Muscle of arm (tissue), 14 donors: ENCODE measurements around the gene SMAD1. TPM values are rescaled to one million over a fixed set of nuclear protein-coding genes. Genes with fewer than 3 reads are reported as not detected.

ENCODE experiments used
- DNase-seq: peaks from one replicate; pipeline ENCODE4 v3.0.0-alpha.2; 2013
- long read RNA-seq, 11 donors: transcript quantifications; one replicate each; lab custom pipeline, GENCODE V29; 2026
- polyA plus RNA-seq, 12 donors: library from polyadenylated mRNA; unstranded; fragments of 120-200 nt; gene quantifications; one replicate each; pipeline ENCODE4 v1.2.1, GENCODE V29; 2013; ENCODE audit not compliant: insufficient read length in 12 of 12

The SMAD1 gene
- 100 to 1,000 TPM in 1 of 12 donors, 10 to 100 TPM in 10, not detected in 1; 58.7 to 123 (median 72.4) TPM for polyA plus RNA-seq
- long read RNA-seq, donor 1, partial matches to known transcripts, result 0 of 4 reads
- long read RNA-seq, donor 1, other reads (novel, unspliced or antisense), result 0 of 4 reads
- long read RNA-seq, donor 2, transcript SMAD1-201 (7 exons, 1,966 nt), result major isoform, 14 of 41 reads
- long read RNA-seq, donor 2, partial matches to known transcripts, result 22 of 41 reads
- long read RNA-seq, donor 2, other reads (novel, unspliced or antisense), result 0 of 41 reads
- long read RNA-seq, donor 3, transcript SMAD1-201 (7 exons, 1,966 nt), result major isoform, 5 of 21 reads
- long read RNA-seq, donor 3, partial matches to known transcripts, result 14 of 21 reads
- long read RNA-seq, donor 3, other reads (novel, unspliced or antisense), result 0 of 21 reads
- long read RNA-seq, donor 4, partial matches to known transcripts, result 7 of 12 reads
- long read RNA-seq, donor 4, other reads (novel, unspliced or antisense), result 0 of 12 reads
- long read RNA-seq, donor 5, transcript SMAD1-201 (7 exons, 1,966 nt), result major isoform, 16 of 36 reads
- long read RNA-seq, donor 5, partial matches to known transcripts, result 7 of 36 reads
- long read RNA-seq, donor 5, other reads (novel, unspliced or antisense), result 7 of 36 reads
- long read RNA-seq, donor 6, partial matches to known transcripts, result 6 of 9 reads
- long read RNA-seq, donor 6, other reads (novel, unspliced or antisense), result 0 of 9 reads
- long read RNA-seq, donor 7, partial matches to known transcripts, result 0 of 3 reads
- long read RNA-seq, donor 7, other reads (novel, unspliced or antisense), result 0 of 3 reads
- long read RNA-seq, donor 8, transcript SMAD1-201 (7 exons, 1,966 nt), result major isoform, 13 of 15 reads
- long read RNA-seq, donor 8, partial matches to known transcripts, result 0 of 15 reads
- long read RNA-seq, donor 8, other reads (novel, unspliced or antisense), result 0 of 15 reads
- long read RNA-seq, donor 9, transcript SMAD1-201 (7 exons, 1,966 nt), result major isoform, 5 of 22 reads
- long read RNA-seq, donor 9, partial matches to known transcripts, result 13 of 22 reads
- long read RNA-seq, donor 9, other reads (novel, unspliced or antisense), result 0 of 22 reads
- long read RNA-seq, donor 10, transcript SMAD1-201 (7 exons, 1,966 nt), result major isoform, 7 of 8 reads
- long read RNA-seq, donor 10, partial matches to known transcripts, result 0 of 8 reads
- long read RNA-seq, donor 10, other reads (novel, unspliced or antisense), result 0 of 8 reads
- long read RNA-seq, donor 11, partial matches to known transcripts, result 45 of 53 reads
- long read RNA-seq, donor 11, other reads (novel, unspliced or antisense), result 0 of 53 reads

GRCh38 chr4:145481164-145481941, at the start of gene SMAD1:
TSS of gene SMAD1 (plus strand) at chr4:145481853. CDS start at chr4:145514614, 32,761 bp downstream.
- DNase-seq, result peak; percentile 69

DNA sequence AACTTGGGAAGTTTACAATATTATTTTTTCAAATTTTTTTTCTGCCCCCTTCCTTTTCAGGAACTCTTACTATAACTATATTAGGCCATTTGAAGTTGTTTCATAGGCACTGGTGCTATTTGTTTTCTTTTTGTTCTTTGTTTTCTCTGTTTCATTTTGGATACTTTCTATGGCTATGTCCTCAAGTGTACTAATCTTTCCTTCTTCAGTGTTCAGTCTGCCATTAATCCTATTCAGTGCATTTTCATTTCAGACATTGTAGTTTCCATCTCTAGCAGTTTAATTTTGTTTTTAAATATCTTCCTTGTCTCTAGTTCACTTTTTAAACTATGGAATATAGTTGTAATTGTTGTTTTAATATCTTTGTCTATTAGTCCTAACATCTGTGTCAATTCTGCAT, 48.0 kb upstream of the SMAD1 start:
- DNase-seq, result no peak

GRCh38 chr4:145435646-145436045, 46.0 kb upstream of the SMAD1 start:
- no peak for DNase-seq

DNA sequence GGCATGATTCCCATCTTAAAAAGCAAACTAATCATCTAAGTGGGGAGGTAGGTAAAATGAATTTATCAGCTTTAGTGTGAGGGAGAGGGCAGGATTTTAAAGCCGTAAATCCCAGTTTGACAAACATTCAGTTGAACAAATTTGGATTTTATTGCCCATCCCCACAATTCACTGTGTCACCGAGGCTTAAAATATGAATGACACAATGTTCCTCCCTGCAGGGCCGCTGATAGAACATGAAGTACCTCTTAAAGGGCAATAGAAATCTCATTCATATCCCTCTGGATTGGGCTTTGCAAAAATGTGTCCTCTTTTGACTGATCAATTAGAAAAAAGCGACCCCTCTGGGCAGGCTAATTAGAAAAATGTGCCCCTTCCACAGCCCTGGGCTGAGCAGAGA, 45.5 kb upstream of the SMAD1 start:
- DNase-seq, result no peak

DNA sequence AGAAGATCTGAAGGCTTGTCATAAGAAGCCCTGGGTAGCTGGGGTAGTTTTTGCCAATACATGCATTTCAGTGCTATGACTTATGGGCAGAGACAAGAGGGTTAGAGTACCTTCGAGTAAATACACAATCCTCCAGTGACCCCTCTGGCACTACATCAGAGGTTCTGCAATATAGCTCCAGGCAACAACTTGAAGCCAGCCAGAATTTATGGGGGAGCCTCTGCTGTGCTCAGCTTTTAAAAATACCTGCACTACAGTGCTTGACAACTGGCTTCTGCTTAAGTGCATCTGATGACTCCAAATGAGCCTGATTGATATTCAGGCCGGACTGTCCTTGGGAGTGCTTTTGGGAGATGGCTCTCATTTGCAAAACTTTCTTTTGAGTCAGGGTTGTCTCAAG, 44.9 kb upstream of the SMAD1 start:
- no peak for DNase-seq

DNA sequence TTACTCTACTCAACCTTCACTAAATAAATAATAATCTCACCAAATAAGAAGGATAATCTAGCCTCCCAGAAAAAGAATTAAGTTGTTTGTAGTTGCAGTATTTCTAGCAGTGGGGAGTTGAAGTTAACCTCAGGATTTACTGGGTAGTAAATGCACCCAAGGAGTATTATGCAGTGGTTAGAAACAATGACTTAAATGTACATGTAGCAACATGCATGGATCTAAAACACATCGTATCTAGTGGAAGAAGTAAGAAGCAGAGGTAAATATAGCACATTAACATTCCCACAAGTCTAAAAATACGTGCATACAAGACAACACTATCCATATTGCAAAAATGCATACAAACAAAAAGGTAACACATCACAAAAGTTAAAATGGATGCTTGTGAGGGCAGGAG, 44.2 kb upstream of the SMAD1 start:
- DNase-seq, result no peak

GRCh38 chr4:145438298-145438697, 43.4 kb upstream of the SMAD1 start:
- DNase-seq, result no peak

DNA sequence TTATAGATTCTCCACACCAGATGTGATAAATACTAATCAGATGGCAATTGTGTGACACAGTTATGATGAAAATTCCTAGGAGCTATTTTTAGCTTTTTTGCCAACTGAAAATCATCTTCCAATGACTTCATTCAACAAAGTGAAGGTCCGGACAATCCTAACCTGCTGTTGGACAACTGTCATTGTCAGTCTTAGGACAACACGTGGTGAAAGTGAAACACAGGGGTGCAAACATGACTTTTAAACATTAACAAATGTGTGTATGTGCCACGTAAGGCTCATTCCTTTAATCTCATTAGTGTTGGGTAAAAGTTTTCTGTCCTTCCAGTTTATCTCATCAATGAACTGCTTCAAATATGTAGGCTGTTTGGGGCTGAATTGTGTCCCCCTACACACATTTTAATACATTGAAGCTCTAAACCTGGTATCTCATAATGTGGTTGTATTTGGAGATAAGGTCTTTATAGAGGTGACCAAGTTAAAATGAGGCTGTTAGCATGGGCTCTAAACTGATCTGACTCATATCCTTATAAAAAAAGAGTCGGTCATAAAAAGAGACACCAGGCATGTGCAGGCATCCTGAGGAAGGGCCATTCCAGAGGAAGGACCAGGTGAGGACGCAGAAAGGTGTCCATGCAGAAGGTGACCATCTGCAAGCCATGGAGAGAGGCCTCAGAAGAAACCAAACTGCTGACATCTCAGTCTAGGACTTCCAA, 41.2 kb upstream of the SMAD1 start:
- DNase-seq, result no peak

GRCh38 chr4:145446184-145446583, 35.5 kb upstream of the SMAD1 start:
- DNase-seq, result no peak

GRCh38 chr4:145451895-145452294, 29.8 kb upstream of the SMAD1 start:
- DNase-seq, result no peak

DNA sequence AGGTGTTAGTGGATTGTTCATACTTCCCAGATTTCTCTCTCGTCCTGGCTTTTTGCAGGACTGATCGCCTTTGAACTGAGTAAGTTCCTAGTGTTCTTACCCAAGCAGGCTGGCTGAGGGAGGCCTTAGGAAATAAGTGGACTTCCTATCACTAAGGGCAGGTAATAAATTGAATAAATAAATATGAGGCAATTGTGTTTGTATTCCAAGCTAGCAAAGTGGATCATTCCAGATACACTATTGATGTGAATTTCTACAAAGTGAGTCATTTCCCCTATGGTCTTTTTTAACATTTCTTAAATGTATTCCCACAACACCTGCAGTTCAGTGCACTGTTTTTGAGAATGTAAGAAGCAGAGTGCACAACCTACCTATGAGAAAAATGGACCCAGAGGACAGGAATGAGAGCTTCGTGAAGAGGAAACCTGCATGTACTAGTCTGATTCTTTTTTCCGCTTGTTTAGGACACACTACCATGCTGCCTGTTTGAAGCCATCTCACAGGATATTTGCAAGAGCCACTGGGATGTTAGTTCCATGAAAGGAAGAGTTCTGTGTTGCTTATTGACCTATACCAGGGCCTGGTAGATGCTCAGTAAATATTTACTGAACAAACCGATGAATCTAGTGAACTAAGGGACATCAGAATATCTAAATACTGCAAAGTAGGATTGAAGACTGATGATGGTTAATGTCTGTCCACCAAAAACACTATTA, 29.0 kb upstream of the SMAD1 start:
- DNase-seq, result no peak

- no peak for DNase-seq
Observed at GRCh38 chr4:145453163-145453520, 28.5 kb upstream of the SMAD1 start.

DNA sequence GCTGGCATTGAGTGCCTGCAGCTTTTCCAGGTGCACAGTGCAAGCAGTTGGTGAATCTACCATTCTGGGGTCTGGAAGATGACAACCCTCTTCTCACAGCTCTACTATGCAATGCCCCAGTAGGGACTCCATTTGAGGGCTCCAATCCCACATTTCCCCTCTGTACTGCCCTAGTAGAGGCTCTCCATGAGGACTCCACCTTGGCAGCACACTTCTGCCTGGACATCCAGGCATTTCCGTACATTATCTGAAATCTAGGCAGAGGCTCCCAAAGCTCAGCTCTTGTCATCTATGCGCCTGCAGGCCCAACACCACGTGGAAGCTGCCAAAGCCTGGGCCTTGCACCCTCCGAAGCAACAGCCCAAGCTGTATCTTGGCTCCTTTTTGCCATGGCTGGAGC, 8.4 kb upstream of the SMAD1 start:
- no peak for DNase-seq

GRCh38 chr4:145480257-145480656, 1.4 kb upstream of the SMAD1 start:
- no peak for DNase-seq

- no peak for DNase-seq
Observed at GRCh38 chr4:145481942-145482208, 222 bp downstream of the SMAD1 start.

GRCh38 chr4:145482209-145483037, 770 bp downstream of the SMAD1 start:
- DNase-seq, result peak; percentile 81

GRCh38 chr4:145483514-145483913, 1.9 kb downstream of the SMAD1 start:
- no peak for DNase-seq

DNA sequence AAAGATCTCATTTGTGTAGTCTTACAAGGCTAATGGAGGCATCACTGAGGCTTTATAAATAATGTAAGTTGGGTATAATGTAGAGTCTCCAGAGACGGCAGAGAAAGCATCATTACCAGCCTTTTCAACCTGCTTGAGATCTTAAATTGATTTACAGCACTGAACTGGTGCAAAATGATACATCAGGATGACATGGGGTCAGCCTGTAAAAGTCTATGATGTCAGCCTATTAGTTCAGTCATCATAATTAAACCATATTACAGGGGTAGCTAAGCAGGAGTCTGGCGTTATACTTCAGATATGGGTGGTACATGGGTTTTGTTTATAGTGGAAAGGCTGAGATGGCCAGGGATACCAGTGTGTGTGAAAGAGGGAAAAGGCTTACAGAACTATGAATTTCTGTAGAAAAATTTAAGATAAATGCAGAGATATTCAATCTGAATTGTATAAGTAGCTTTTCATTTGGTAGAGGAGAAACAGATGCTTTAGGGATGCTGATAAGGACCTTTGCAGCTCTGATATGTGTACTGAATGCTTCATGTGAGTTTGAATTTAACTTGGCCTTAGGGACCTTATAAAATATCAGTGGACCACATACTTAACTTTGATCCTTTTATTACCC, 2.7 kb downstream of the SMAD1 start:
- DNase-seq, result no peak

- no peak for DNase-seq
Observed at GRCh38 chr4:145485120-145485519, 3.5 kb downstream of the SMAD1 start.
